Coronary artery (tissue), 2 donors: ENCODE measurements around the gene YIPF4.
"Not testable (repeated sequence)": the region's sequence is repeated elsewhere in the genome, so short reads cannot be mapped to it uniquely, and the experiment has no call there.

ENCODE experiments used
- DNase-seq: peaks from one replicate; pipeline ENCODE4 v3.0.0-alpha.2; 2017; ENCODE audit warnings: low spot score
- H3K27ac ChIP-seq, 2 donors: fragments of 200-600 bp; sonication (generic); one replicate each; pipeline ENCODE4 v1.5.1; 2016 to 2019
- H3K4me3 ChIP-seq: fragments of 200-600 bp; sonication (generic); 2 replicates; pipeline ENCODE4 v1.5.1; 2016; ENCODE audit warnings: mild to moderate bottlenecking, moderate library complexity
- CTCF ChIP-seq: fragments of 200-600 bp; sonication (generic); IDR thresholded peaks from one replicate; pipeline ENCODE4 v1.5.1; 2019; ENCODE audit warnings: antibody characterized with exemption

YIPF4 gene

GRCh38 chr2:32262105-32262504 lies 15.6 kb upstream of the YIPF4 start:
- peak overlapping the region in 1 of 2 donors; percentile 22 for H3K27ac ChIP-seq

GRCh38 chr2:32264422-32265105 lies 13.1 kb upstream of the YIPF4 start, which contains the start of gene NLRC4:
Gene NLRC4, minus strand, starts transcription at chr2:32264886. Its CDS starts 8,111 bp downstream, at chr2:32256775.
- Histone ChIP-seq H3K4me3 (peak within 1 kb of the TSS; percentile 37), H3K27ac (peak within 1 kb of the TSS in 1 of 2 donors; percentile 74)
- TF ChIP-seq CTCF: no peak
- no peak for DNase-seq

More at GRCh38 chr2:32262105-32262504, 15.6 kb upstream of the YIPF4 start:
- H3K4me3 ChIP-seq: no peak overlapping the region
- TF ChIP-seq CTCF: no peak
- no peak for DNase-seq

- no peak overlapping the region for H3K4me3 ChIP-seq
- DNase-seq: no peak
- no peak overlapping the region for H3K27ac ChIP-seq
- TF ChIP-seq CTCF: no peak
These were observed 6.6 kb upstream of the YIPF4 start for GRCh38 chr2:32271063-32271462.

- TF ChIP-seq CTCF: no peak
- DNase-seq: no peak
- Histone ChIP-seq H3K27ac (no peak overlapping the region), H3K4me3 (no peak overlapping the region)
These were observed 5.4 kb upstream of the YIPF4 start for GRCh38 chr2:32272279-32272678.

GRCh38 chr2:32274289-32274688 lies 3.4 kb upstream of the YIPF4 start:
- DNase-seq: no peak
- no peak overlapping the region for H3K4me3 ChIP-seq
- TF ChIP-seq CTCF: no peak
- no peak overlapping the region for H3K27ac ChIP-seq

GRCh38 chr2:32275790-32276189 lies 1.9 kb upstream of the YIPF4 start:
- not testable (repeated sequence) for DNase-seq, H3K27ac ChIP-seq, H3K4me3 ChIP-seq

- H3K4me3 ChIP-seq: peak overlapping the region; percentile 88
- no peak for TF ChIP-seq CTCF
- H3K27ac ChIP-seq: peak overlapping the region; percentile 64 to 92
- no peak for DNase-seq
These were observed 386 bp upstream of the YIPF4 start for GRCh38 chr2:32277363-32277673.

- no peak for TF ChIP-seq CTCF
- no peak for DNase-seq
- Histone ChIP-seq H3K27ac (peak overlapping the region; percentile 64 to 92), H3K4me3 (peak overlapping the region; percentile 88)
These were observed 762 bp downstream of the YIPF4 start for GRCh38 chr2:32278478-32278853.
